ENCODE results near the gene COX6B1. TPM values are rescaled to one million over a fixed set of nuclear protein-coding genes. Genes with fewer than 3 reads are reported as not detected.
"Not testable (repeated sequence)": the region's sequence is repeated elsewhere in the genome, so short reads cannot be mapped to it uniquely, and the experiment has no call there.

The COX6B1 gene
- polyA plus RNA-seq, 1 donor from 2014 or later, result 1,013 TPM

GRCh38 chr19:35604436-35604835, 43.7 kb upstream of the COX6B1 start:
- H4K20me1 ChIP-seq (ENCODE audit: insufficient read depth); H3K27ac ChIP-seq (ENCODE audit: low read length); H3K4me2 ChIP-seq (ENCODE audit: low read length); H2AFZ ChIP-seq (ENCODE audit: low read depth, low read length); H3K27me3 ChIP-seq (ENCODE audit: insufficient read depth, low read depth, low read length); H3F3A ChIP-seq (ENCODE audit: insufficient read depth, low read length, poor library complexity, severe bottlenecking); H3K4me3 ChIP-seq (ENCODE audit: low read length); H3K9me2 ChIP-seq (ENCODE audit: insufficient read depth, low read length); H3K9ac ChIP-seq (ENCODE audit: low read length); H3K36me3 ChIP-seq (ENCODE audit: insufficient read depth, low read length); H3K9me3 ChIP-seq (ENCODE audit: low read length); H3K79me2 ChIP-seq (replicated peaks; ENCODE audit: insufficient read depth, low read length): not testable (repeated sequence)

DNA sequence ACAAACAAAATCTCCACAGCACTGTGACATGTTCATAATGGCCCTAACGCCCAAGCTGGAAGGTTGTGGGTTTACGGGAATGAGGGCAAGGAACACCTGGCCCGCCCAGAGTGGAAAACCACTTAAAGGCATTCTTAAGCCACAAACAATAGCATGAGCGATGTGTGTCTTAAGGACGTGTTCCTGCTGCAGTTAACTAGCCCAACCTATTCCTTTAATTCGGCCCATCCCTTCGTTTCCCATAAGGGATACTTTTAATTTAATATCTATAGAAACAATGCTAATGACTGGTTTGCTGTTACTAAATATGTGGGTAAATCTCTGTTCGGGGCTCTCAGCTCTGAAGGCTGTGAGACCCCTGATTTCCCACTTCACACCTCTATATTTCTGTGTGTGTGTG, 41.0 kb upstream of the COX6B1 start:
- H3K27me3 ChIP-seq (ENCODE audit: insufficient read depth, low read depth, low read length); H3K4me2 ChIP-seq (ENCODE audit: low read length); H3K36me3 ChIP-seq (ENCODE audit: insufficient read depth, low read length); H4K20me1 ChIP-seq (ENCODE audit: insufficient read depth); H3K79me2 ChIP-seq (replicated peaks; ENCODE audit: insufficient read depth, low read length); H3F3A ChIP-seq (ENCODE audit: insufficient read depth, low read length, poor library complexity, severe bottlenecking); H3K27ac ChIP-seq (ENCODE audit: low read length); H3K9ac ChIP-seq (ENCODE audit: low read length); H3K9me2 ChIP-seq (ENCODE audit: insufficient read depth, low read length); H3K9me3 ChIP-seq (ENCODE audit: low read length); H2AFZ ChIP-seq (ENCODE audit: low read depth, low read length); H3K4me3 ChIP-seq (ENCODE audit: low read length): not testable (repeated sequence)

- H3K9ac ChIP-seq (ENCODE audit: low read length), result no peak overlapping the region
- no peak overlapping the region for H3K27ac ChIP-seq (ENCODE audit: low read length)
- no peaks in the 10 kb centered on the region for H4K20me1 ChIP-seq (ENCODE audit: insufficient read depth)
- no peaks in the 10 kb centered on the region for H3F3A ChIP-seq (ENCODE audit: insufficient read depth, low read length, poor library complexity, severe bottlenecking)
- H3K36me3 ChIP-seq (ENCODE audit: insufficient read depth, low read length), result no peaks in the 10 kb centered on the region
- H3K79me2 ChIP-seq (replicated peaks; ENCODE audit: insufficient read depth, low read length), result no peaks in the 10 kb centered on the region
- H3K9me3 ChIP-seq (ENCODE audit: low read length), result no peaks in the 10 kb centered on the region
- no peaks in the 10 kb centered on the region for H3K9me2 ChIP-seq (ENCODE audit: insufficient read depth, low read length)
- TF ChIP-seq EZH2 (IDR thresholded peaks at IDR 0.05; ENCODE audit: borderline replicate concordance, insufficient read depth, low read length, poor library complexity, severe bottlenecking) (no peak), RAD21 (conservative IDR thresholded peaks at IDR 0.05) (no peak), EP300 (conservative IDR thresholded peaks at IDR 0.05; ENCODE audit: poor library complexity, severe bottlenecking) (no peak), POLR2AphosphoS5 (IDR thresholded peaks at IDR 0.05) (no peak), SMC3 (conservative IDR thresholded peaks at IDR 0.05; ENCODE audit: poor library complexity) (no peak), MXI1 (conservative IDR thresholded peaks at IDR 0.05; ENCODE audit: poor library complexity, severe bottlenecking) (no peak), TAF1 (IDR thresholded peaks at IDR 0.05; ENCODE audit: low read depth) (no peak)
- TF ChIP-seq, protein P1, sequence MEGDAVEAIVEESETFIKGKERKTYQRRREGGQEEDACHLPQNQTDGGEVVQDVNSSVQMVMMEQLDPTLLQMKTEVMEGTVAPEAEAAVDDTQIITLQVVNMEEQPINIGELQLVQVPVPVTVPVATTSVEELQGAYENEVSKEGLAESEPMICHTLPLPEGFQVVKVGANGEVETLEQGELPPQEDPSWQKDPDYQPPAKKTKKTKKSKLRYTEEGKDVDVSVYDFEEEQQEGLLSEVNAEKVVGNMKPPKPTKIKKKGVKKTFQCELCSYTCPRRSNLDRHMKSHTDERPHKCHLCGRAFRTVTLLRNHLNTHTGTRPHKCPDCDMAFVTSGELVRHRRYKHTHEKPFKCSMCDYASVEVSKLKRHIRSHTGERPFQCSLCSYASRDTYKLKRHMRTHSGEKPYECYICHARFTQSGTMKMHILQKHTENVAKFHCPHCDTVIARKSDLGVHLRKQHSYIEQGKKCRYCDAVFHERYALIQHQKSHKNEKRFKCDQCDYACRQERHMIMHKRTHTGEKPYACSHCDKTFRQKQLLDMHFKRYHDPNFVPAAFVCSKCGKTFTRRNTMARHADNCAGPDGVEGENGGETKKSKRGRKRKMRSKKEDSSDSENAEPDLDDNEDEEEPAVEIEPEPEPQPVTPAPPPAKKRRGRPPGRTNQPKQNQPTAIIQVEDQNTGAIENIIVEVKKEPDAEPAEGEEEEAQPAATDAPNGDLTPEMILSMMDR (IDR thresholded peaks at IDR 0.05; ENCODE audit: poor library complexity, severe bottlenecking), result no peak
- TF ChIP-seq, protein P2, sequence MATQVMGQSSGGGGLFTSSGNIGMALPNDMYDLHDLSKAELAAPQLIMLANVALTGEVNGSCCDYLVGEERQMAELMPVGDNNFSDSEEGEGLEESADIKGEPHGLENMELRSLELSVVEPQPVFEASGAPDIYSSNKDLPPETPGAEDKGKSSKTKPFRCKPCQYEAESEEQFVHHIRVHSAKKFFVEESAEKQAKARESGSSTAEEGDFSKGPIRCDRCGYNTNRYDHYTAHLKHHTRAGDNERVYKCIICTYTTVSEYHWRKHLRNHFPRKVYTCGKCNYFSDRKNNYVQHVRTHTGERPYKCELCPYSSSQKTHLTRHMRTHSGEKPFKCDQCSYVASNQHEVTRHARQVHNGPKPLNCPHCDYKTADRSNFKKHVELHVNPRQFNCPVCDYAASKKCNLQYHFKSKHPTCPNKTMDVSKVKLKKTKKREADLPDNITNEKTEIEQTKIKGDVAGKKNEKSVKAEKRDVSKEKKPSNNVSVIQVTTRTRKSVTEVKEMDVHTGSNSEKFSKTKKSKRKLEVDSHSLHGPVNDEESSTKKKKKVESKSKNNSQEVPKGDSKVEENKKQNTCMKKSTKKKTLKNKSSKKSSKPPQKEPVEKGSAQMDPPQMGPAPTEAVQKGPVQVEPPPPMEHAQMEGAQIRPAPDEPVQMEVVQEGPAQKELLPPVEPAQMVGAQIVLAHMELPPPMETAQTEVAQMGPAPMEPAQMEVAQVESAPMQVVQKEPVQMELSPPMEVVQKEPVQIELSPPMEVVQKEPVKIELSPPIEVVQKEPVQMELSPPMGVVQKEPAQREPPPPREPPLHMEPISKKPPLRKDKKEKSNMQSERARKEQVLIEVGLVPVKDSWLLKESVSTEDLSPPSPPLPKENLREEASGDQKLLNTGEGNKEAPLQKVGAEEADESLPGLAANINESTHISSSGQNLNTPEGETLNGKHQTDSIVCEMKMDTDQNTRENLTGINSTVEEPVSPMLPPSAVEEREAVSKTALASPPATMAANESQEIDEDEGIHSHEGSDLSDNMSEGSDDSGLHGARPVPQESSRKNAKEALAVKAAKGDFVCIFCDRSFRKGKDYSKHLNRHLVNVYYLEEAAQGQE (IDR thresholded peaks at IDR 0.05; ENCODE audit: borderline replicate concordance), result no peak
- no peak overlapping the region for H3K4me3 ChIP-seq (ENCODE audit: low read length)
- no peaks in the 10 kb centered on the region for H3K27me3 ChIP-seq (ENCODE audit: insufficient read depth, low read depth, low read length)
- no peak overlapping the region for H2AFZ ChIP-seq (ENCODE audit: low read depth, low read length)
- H3K4me2 ChIP-seq (ENCODE audit: low read length), result no peak overlapping the region
Measured at GRCh38 chr19:35607661-35608060, 40.5 kb upstream of the COX6B1 start.
